HG02610 (cell line): ENCODE measurements around the gene GRB10.

Source experiments
- ATAC-seq: cut with Tn5 transposase; IDR thresholded peaks from one replicate; pipeline ENCODE4 v1.9.1; 2021; ENCODE audit warnings: mild to moderate bottlenecking, moderate library complexity; ENCODE audit not compliant: unreplicated experiment

GRB10 gene

GRCh38 chr7:50674896-50675835, 107.5 kb downstream of the GRB10 start:
- ATAC-seq, result no peak

GRCh38 chr7:50674299-50674698, 108.4 kb downstream of the GRB10 start:
- ATAC-seq, result no peak

- no peak for ATAC-seq
Observed at GRCh38 chr7:50673096-50673495, 109.6 kb downstream of the GRB10 start.

GRCh38 chr7:50672045-50672444, 110.7 kb downstream of the GRB10 start:
- ATAC-seq, result no peak

- ATAC-seq, result no peak
Observed at GRCh38 chr7:50671386-50671785, 111.3 kb downstream of the GRB10 start.

GRCh38 chr7:50669890-50670289, 112.8 kb downstream of the GRB10 start:
- ATAC-seq, result no peak

GRCh38 chr7:50667789-50668226, 114.9 kb downstream of the GRB10 start:
- no peak for ATAC-seq

GRCh38 chr7:50667338-50667737, 115.4 kb downstream of the GRB10 start:
- no peak for ATAC-seq

- ATAC-seq, result no peak
Observed at GRCh38 chr7:50666124-50666496, 116.6 kb downstream of the GRB10 start.

GRCh38 chr7:50665403-50666123, 117.1 kb downstream of the GRB10 start:
- no peak for ATAC-seq

- ATAC-seq, result peak; percentile 11
Observed at GRCh38 chr7:50664937-50665336, 117.8 kb downstream of the GRB10 start.

- ATAC-seq, result peak; percentile 88
Observed at GRCh38 chr7:50664461-50664922, 118.2 kb downstream of the GRB10 start.

GRCh38 chr7:50663396-50664102, 119.1 kb downstream of the GRB10 start:
- no peak for ATAC-seq

- no peak for ATAC-seq
Observed at GRCh38 chr7:50662996-50663395, 119.7 kb downstream of the GRB10 start.

- no peak for ATAC-seq
Observed at GRCh38 chr7:50662041-50662694, 120.5 kb downstream of the GRB10 start.

GRCh38 chr7:50661345-50662040, 121.2 kb downstream of the GRB10 start:
- ATAC-seq, result peak; percentile 37

- ATAC-seq, result no peak
Observed at GRCh38 chr7:50660830-50661175, 121.9 kb downstream of the GRB10 start.

GRCh38 chr7:50660040-50660829, 122.5 kb downstream of the GRB10 start:
- ATAC-seq, result no peak

- ATAC-seq, result no peak
Observed at GRCh38 chr7:50659329-50659965, 123.2 kb downstream of the GRB10 start.
